Liver (tissue), 9 donors: Measurements from ENCODE around the gene ZNF496. TPM values are rescaled to one million over a fixed set of nuclear protein-coding genes. Genes with fewer than 3 reads are reported as not detected.

ENCODE experiments used
- DNase-seq: peaks from one replicate; pipeline ENCODE4 v3.0.0-alpha.2; 2017; ENCODE audit warnings: low spot score
- H3K27ac ChIP-seq, 2 donors: one replicate each; pipeline ENCODE4 v1.7.0; 2013; ENCODE audit warnings: inconsistent platforms in 2 of 2, low read length in 2 of 2, control low read depth in 1 of 2, low read depth in 1 of 2, mild to moderate bottlenecking in 1 of 2
- H3K27me3 ChIP-seq, 4 donors: one replicate each; pipeline versions ENCODE4 v1.6.1 to v1.7.0; 2013; ENCODE audit warnings: low read length in 3 of 4, inconsistent platforms in 1 of 4, mild to moderate bottlenecking in 1 of 4, moderate library complexity in 1 of 4; ENCODE audit not compliant: control insufficient read depth in 4 of 4, insufficient read depth in 4 of 4
- H3K36me3 ChIP-seq, 4 donors: one replicate each; pipeline versions ENCODE4 v1.6.1 to v1.7.0; 2013; ENCODE audit warnings: low read length in 3 of 4, mild to moderate bottlenecking in 3 of 4, low read depth in 1 of 4, moderate library complexity in 1 of 4; ENCODE audit not compliant: control insufficient read depth in 4 of 4, insufficient read depth in 3 of 4
- H3K4me1 ChIP-seq, 4 donors: one replicate each; pipeline versions ENCODE4 v1.6.1 to v1.7.0; 2013; ENCODE audit warnings: low read length in 3 of 4, mild to moderate bottlenecking in 3 of 4, moderate library complexity in 1 of 4; ENCODE audit not compliant: control insufficient read depth in 4 of 4, insufficient read depth in 4 of 4
- H3K4me3 ChIP-seq, 3 donors: one replicate each; pipeline versions ENCODE4 v1.6.1 to v1.7.0; 2013; ENCODE audit warnings: low read length in 3 of 3, control low read depth in 1 of 3, low read depth in 1 of 3, mild to moderate bottlenecking in 1 of 3
- H3K9ac ChIP-seq, 2 donors: one replicate each; pipeline ENCODE4 v1.7.0; 2013; ENCODE audit warnings: low read length in 2 of 2, mild to moderate bottlenecking in 2 of 2, moderate library complexity in 2 of 2, control low read depth in 1 of 2, low read depth in 1 of 2
- H3K9me3 ChIP-seq, 4 donors: one replicate each; pipeline versions ENCODE4 v1.6.1 to v1.7.0; 2013; ENCODE audit warnings: low read length in 3 of 4; ENCODE audit not compliant: control insufficient read depth in 4 of 4
- EGR1 ChIP-seq, 2 donors: IDR thresholded peaks; 2 replicates each; pipeline ENCODE4 v1.6.1; 2016 to 2018; ENCODE audit warnings: antibody characterized with exemption in 2 of 2, low read depth in 2 of 2
- FOXA1 ChIP-seq: IDR thresholded peaks from 2 replicates; pipeline ENCODE4 v1.6.1; 2016; ENCODE audit warnings: antibody characterized with exemption
- FOXA2 ChIP-seq: IDR thresholded peaks from 2 replicates; pipeline ENCODE4 v1.6.1; 2016; ENCODE audit warnings: antibody characterized with exemption
- GABPA ChIP-seq, 2 donors: IDR thresholded peaks in 1 of 2; conservative IDR thresholded peaks in 1 of 2; 2 replicates each; pipeline ENCODE4 v1.6.1; 2016; ENCODE audit warnings: antibody characterized with exemption in 2 of 2, mild to moderate bottlenecking in 1 of 2, moderate library complexity in 1 of 2
- HNF4A ChIP-seq, 2 donors: conservative IDR thresholded peaks; 2 replicates each; pipeline ENCODE4 v1.6.1; 2016; ENCODE audit warnings: antibody characterized with exemption in 2 of 2, mild to moderate bottlenecking in 2 of 2
- HNF4G ChIP-seq: IDR thresholded peaks from 2 replicates; pipeline ENCODE4 v1.6.1; 2016; ENCODE audit warnings: antibody characterized with exemption
- JUND ChIP-seq, 2 donors: IDR thresholded peaks; 2 replicates each; pipeline ENCODE4 v1.6.1; 2016; ENCODE audit warnings: antibody characterized with exemption in 2 of 2
- NR2F2 ChIP-seq: IDR thresholded peaks from 2 replicates; pipeline ENCODE4 v1.6.1; 2016; ENCODE audit warnings: antibody characterized with exemption
- RAD21 ChIP-seq, 2 donors: IDR thresholded peaks; 2 replicates each; pipeline ENCODE4 v1.6.1; 2016; ENCODE audit warnings: antibody characterized with exemption in 2 of 2, mild to moderate bottlenecking in 2 of 2
- RXRA ChIP-seq, 2 donors: IDR thresholded peaks; 2 replicates each; pipeline ENCODE4 v1.6.1; 2017 to 2018; ENCODE audit warnings: antibody characterized with exemption in 2 of 2, mild to moderate bottlenecking in 1 of 2
- SP1 ChIP-seq: IDR thresholded peaks from 2 replicates; pipeline ENCODE4 v1.6.1; 2018; ENCODE audit warnings: antibody characterized with exemption, mild to moderate bottlenecking
- TAF1 ChIP-seq: conservative IDR thresholded peaks from 2 replicates; pipeline ENCODE4 v1.6.1; 2016; ENCODE audit warnings: antibody characterized with exemption, mild to moderate bottlenecking
- YY1 ChIP-seq: IDR thresholded peaks from 2 replicates; pipeline ENCODE4 v1.6.1; 2016; ENCODE audit warnings: antibody characterized with exemption, mild to moderate bottlenecking
- WGBS: extraction: QIAGEN DNeasy Blood & Tissue Kit; methylation state at CpG from one replicate; pipeline ENCODE4 v1.1.7; 2013; 5-methylcytosine and 5-hydroxymethylcytosine counted together
- polyA plus RNA-seq, 2 donors: library from polyadenylated mRNA; stranded (reverse) in 1 of 2; unstranded in 1 of 2; fragments of 200-250 nt in 1 of 2; fragments of >200 nt in 1 of 2; fragmentation: Nextera tagmentation in 1 of 2; extraction: Ambion mirVana in 1 of 2; gene quantifications; one replicate each; pipeline versions ENCODE4 v1.2.1 to v1.2.3, GENCODE V29; 2013 to 2015
- total RNA-seq, 2 donors: library from RNA; depleted of rRNA; stranded (reverse); fragments of >200 nt; gene quantifications; one replicate each; pipeline ENCODE4 v1.2.3, GENCODE V29; 2014
- TF ChIP-seq, protein P1 (sequence below): IDR thresholded peaks from 2 replicates; pipeline ENCODE4 v1.6.1; 2016; ENCODE audit warnings: antibody characterized with exemption, mild to moderate bottlenecking
- TF ChIP-seq, protein P2 (sequence below): IDR thresholded peaks from 2 replicates; pipeline ENCODE4 v1.6.1; 2016; ENCODE audit warnings: antibody characterized with exemption
- TF ChIP-seq, protein P3 (sequence below): fragments of 150-350 bp; IDR thresholded peaks from 2 replicates; pipeline ENCODE4 v1.5.1; 2017; ENCODE audit warnings: improper control_type of control experiment, low read depth, low read length; ENCODE audit not compliant: missing input control
- TF ChIP-seq, protein P4 (sequence below): IDR thresholded peaks from 2 replicates; pipeline ENCODE4 v1.6.1; 2016; ENCODE audit warnings: antibody characterized with exemption
- TF ChIP-seq, protein P5 (sequence below): IDR thresholded peaks from 2 replicates; pipeline ENCODE4 v1.6.1; 2016; ENCODE audit warnings: antibody characterized with exemption
- donor health status: healthy.
- donor health status: healthy.
- donor health status: healthy.
- donor health status: healthy.
- donor health status: healthy.

ZNF496 gene
- total and polyA plus RNA-seq, 4 donors = 0.93 to 7.5 (median 4.7) TPM

DNA sequence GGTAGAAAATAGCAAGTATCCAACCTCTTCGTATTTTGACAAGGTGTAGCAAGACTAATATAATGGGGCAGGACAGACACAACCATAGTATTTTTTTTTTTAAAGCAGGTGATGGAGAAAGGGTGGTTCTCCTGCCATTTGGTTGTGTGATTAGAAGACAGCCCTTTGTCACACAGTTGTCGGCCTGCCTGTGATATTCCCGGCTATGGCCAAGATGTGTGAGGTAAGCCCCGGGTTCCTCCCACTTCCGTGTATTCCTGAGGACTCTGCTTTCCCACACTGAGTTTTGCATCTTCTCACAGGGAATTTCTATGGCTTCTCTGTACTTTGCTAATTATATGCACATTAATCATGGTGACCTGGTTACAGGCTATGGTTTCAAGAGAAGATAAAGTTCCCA is 35.9 kb downstream of the ZNF496 start:
- TF ChIP-seq EGR1 (IDR thresholded peaks at IDR 0.05; ENCODE audit: low read depth in 2 of 2) = no peak
- no peak for TF ChIP-seq NR2F2
- no peak for TF ChIP-seq HNF4G
- TF ChIP-seq, protein P1, sequence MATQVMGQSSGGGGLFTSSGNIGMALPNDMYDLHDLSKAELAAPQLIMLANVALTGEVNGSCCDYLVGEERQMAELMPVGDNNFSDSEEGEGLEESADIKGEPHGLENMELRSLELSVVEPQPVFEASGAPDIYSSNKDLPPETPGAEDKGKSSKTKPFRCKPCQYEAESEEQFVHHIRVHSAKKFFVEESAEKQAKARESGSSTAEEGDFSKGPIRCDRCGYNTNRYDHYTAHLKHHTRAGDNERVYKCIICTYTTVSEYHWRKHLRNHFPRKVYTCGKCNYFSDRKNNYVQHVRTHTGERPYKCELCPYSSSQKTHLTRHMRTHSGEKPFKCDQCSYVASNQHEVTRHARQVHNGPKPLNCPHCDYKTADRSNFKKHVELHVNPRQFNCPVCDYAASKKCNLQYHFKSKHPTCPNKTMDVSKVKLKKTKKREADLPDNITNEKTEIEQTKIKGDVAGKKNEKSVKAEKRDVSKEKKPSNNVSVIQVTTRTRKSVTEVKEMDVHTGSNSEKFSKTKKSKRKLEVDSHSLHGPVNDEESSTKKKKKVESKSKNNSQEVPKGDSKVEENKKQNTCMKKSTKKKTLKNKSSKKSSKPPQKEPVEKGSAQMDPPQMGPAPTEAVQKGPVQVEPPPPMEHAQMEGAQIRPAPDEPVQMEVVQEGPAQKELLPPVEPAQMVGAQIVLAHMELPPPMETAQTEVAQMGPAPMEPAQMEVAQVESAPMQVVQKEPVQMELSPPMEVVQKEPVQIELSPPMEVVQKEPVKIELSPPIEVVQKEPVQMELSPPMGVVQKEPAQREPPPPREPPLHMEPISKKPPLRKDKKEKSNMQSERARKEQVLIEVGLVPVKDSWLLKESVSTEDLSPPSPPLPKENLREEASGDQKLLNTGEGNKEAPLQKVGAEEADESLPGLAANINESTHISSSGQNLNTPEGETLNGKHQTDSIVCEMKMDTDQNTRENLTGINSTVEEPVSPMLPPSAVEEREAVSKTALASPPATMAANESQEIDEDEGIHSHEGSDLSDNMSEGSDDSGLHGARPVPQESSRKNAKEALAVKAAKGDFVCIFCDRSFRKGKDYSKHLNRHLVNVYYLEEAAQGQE = no peak
- TF ChIP-seq, protein P2, sequence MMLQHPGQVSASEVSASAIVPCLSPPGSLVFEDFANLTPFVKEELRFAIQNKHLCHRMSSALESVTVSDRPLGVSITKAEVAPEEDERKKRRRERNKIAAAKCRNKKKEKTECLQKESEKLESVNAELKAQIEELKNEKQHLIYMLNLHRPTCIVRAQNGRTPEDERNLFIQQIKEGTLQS = no peak
- no peak for TF ChIP-seq HNF4A (conservative IDR thresholded peaks at IDR 0.05)
- TF ChIP-seq SP1 = no peak
- TF ChIP-seq RAD21 (IDR thresholded peaks at IDR 0.05) = no peak
- no peak for TF ChIP-seq GABPA (IDR thresholded peaks at IDR 0.05 in 1 of 2, conservative IDR thresholded peaks at IDR 0.05 in 1 of 2)
- no peak for TF ChIP-seq RXRA (IDR thresholded peaks at IDR 0.05)
- TF ChIP-seq TAF1 = no peak
- no peak for TF ChIP-seq YY1
- no peak for TF ChIP-seq JUND (IDR thresholded peaks at IDR 0.05)
- TF ChIP-seq, protein P3, sequence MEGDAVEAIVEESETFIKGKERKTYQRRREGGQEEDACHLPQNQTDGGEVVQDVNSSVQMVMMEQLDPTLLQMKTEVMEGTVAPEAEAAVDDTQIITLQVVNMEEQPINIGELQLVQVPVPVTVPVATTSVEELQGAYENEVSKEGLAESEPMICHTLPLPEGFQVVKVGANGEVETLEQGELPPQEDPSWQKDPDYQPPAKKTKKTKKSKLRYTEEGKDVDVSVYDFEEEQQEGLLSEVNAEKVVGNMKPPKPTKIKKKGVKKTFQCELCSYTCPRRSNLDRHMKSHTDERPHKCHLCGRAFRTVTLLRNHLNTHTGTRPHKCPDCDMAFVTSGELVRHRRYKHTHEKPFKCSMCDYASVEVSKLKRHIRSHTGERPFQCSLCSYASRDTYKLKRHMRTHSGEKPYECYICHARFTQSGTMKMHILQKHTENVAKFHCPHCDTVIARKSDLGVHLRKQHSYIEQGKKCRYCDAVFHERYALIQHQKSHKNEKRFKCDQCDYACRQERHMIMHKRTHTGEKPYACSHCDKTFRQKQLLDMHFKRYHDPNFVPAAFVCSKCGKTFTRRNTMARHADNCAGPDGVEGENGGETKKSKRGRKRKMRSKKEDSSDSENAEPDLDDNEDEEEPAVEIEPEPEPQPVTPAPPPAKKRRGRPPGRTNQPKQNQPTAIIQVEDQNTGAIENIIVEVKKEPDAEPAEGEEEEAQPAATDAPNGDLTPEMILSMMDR = no peak
- TF ChIP-seq FOXA2 = no peak
- TF ChIP-seq, protein P4, sequence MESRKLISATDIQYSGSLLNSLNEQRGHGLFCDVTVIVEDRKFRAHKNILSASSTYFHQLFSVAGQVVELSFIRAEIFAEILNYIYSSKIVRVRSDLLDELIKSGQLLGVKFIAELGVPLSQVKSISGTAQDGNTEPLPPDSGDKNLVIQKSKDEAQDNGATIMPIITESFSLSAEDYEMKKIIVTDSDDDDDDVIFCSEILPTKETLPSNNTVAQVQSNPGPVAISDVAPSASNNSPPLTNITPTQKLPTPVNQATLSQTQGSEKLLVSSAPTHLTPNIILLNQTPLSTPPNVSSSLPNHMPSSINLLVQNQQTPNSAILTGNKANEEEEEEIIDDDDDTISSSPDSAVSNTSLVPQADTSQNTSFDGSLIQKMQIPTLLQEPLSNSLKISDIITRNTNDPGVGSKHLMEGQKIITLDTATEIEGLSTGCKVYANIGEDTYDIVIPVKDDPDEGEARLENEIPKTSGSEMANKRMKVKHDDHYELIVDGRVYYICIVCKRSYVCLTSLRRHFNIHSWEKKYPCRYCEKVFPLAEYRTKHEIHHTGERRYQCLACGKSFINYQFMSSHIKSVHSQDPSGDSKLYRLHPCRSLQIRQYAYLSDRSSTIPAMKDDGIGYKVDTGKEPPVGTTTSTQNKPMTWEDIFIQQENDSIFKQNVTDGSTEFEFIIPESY = no peak
- no peak for TF ChIP-seq FOXA1
- TF ChIP-seq, protein P5, sequence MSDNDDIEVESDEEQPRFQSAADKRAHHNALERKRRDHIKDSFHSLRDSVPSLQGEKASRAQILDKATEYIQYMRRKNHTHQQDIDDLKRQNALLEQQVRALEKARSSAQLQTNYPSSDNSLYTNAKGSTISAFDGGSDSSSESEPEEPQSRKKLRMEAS = no peak
- Histone ChIP-seq H3K4me1 (no peaks in the 10 kb centered on the region), H3K9ac (no peak overlapping the region), H3K4me3 (no peak overlapping the region), H3K9me3 (no peaks in the 10 kb centered on the region), H3K36me3 (peaks cover 0 to 9% (median 3%) of the 10 kb centered on the region in 4 donors), H3K27me3 (no peaks in the 10 kb centered on the region), H3K27ac (no peak overlapping the region)
- 73% methylated on average over 5 of the region's 5 CpGs for WGBS
- DNase-seq = no peak
